ENCODE measurements around the gene RUVBL2.

GRCh38 chr19:48964205-48965039, 29.3 kb upstream of the RUVBL2 start:
- TF ChIP-seq CTCF (IDR thresholded peaks at IDR 0.05 in 8 of 11, conservative IDR thresholded peaks at IDR 0.05 in 3 of 11) (no peak), POLR2A (IDR thresholded peaks at IDR 0.05) (no peak), POLR2AphosphoS5 (IDR thresholded peaks at IDR 0.05) (no peak)
